NCI-H1694 treated with DMSO at 0.1 percent for 48 hours (cell line): Measurements from ENCODE around the gene UNC5C.

ENCODE experiments used
- DNase-seq: peaks from one replicate; lab custom pipeline; 2025; lab: John Stamatoyannopoulos, UW

UNC5C gene

GRCh38 chr4:95522682-95523530 is 25.9 kb downstream of the UNC5C start:
- DNase-seq = no peak

GRCh38 chr4:95517576-95518345 is 31.0 kb downstream of the UNC5C start:
- DNase-seq = no peak

- no peak for DNase-seq
Observed at GRCh38 chr4:95516528-95517017, 32.2 kb downstream of the UNC5C start.

- DNase-seq = no peak
Observed at GRCh38 chr4:95515589-95515988, 33.2 kb downstream of the UNC5C start.

- DNase-seq = no peak
Observed at GRCh38 chr4:95513022-95513421, 35.8 kb downstream of the UNC5C start.

- DNase-seq = no peak
Observed at GRCh38 chr4:95511477-95511876, 37.3 kb downstream of the UNC5C start.

GRCh38 chr4:95510877-95511276 is 37.9 kb downstream of the UNC5C start:
- no peak for DNase-seq

- no peak for DNase-seq
Observed at GRCh38 chr4:95510145-95510544, 38.6 kb downstream of the UNC5C start.

GRCh38 chr4:95508421-95508820 is 40.4 kb downstream of the UNC5C start:
- no peak for DNase-seq

GRCh38 chr4:95507561-95507960 is 41.2 kb downstream of the UNC5C start:
- no peak for DNase-seq

- no peak for DNase-seq
Observed at GRCh38 chr4:95507147-95507546, 41.6 kb downstream of the UNC5C start.

- no peak for DNase-seq
Observed at GRCh38 chr4:95506264-95506663, 42.5 kb downstream of the UNC5C start.

- no peak for DNase-seq
Observed at GRCh38 chr4:95505799-95506198, 43.0 kb downstream of the UNC5C start.

GRCh38 chr4:95505151-95505550 is 43.6 kb downstream of the UNC5C start:
- DNase-seq = no peak

GRCh38 chr4:95504501-95504900 is 44.3 kb downstream of the UNC5C start:
- DNase-seq = no peak

- DNase-seq = no peak
Observed at GRCh38 chr4:95500361-95500760, 48.4 kb downstream of the UNC5C start.

- DNase-seq = no peak
Observed at GRCh38 chr4:95499291-95499696, 49.5 kb downstream of the UNC5C start.

GRCh38 chr4:95494186-95494585 is 54.6 kb downstream of the UNC5C start:
- DNase-seq = no peak

- DNase-seq = no peak
Observed at GRCh38 chr4:95478679-95479078, 70.1 kb downstream of the UNC5C start.

- DNase-seq = no peak
Observed at GRCh38 chr4:95476121-95476520, 72.7 kb downstream of the UNC5C start.

- DNase-seq = no peak
Observed at GRCh38 chr4:95472534-95472933, 76.2 kb downstream of the UNC5C start.

- DNase-seq = no peak
Observed at GRCh38 chr4:95470622-95471021, 78.2 kb downstream of the UNC5C start.

- no peak for DNase-seq
Observed at GRCh38 chr4:95469617-95470016, 79.2 kb downstream of the UNC5C start.
